ENCODE data around the gene DUSP28.
"Not testable (repeated sequence)": the region's sequence is repeated elsewhere in the genome, so short reads cannot be mapped to it uniquely, and the experiment has no call there.

Gene DUSP28

DNA sequence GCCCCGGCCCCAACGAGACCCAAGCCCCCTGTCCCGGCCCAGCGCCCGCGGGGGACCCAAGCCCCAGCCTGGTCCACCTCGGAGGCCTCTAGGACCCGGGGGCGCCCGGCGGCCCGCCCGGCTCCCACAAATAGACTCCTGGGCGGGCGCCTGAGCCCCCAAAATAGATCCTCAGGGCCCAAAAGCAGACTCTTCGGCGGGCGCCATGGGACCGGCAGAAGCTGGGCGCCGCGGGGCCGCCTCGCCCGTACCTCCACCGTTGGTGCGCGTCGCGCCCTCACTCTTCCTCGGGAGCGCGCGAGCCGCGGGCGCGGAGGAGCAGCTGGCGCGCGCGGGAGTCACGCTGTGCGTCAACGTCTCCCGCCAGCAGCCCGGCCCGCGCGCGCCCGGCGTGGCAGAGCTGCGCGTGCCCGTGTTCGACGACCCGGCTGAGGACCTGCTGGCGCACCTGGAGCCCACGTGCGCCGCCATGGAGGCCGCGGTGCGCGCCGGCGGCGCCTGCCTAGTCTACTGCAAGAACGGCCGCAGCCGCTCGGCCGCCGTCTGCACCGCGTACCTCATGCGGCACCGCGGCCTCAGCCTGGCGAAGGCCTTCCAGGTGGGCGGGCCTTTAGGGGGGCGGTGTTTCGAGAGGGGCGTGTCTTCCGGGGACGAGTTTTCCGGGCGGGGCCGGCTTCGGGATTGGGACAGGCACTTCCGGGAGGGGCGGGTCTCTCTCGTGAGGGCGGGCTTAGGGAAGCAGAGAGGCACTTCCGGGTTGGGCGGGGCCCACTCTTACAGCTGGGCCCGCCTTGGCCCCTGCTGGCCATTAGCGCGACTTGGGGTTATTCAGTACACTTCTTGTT is 545 bp downstream of the DUSP28 start:
- DNase-seq (ENCODE audit: low read depth), result peak; percentile 98

DNA sequence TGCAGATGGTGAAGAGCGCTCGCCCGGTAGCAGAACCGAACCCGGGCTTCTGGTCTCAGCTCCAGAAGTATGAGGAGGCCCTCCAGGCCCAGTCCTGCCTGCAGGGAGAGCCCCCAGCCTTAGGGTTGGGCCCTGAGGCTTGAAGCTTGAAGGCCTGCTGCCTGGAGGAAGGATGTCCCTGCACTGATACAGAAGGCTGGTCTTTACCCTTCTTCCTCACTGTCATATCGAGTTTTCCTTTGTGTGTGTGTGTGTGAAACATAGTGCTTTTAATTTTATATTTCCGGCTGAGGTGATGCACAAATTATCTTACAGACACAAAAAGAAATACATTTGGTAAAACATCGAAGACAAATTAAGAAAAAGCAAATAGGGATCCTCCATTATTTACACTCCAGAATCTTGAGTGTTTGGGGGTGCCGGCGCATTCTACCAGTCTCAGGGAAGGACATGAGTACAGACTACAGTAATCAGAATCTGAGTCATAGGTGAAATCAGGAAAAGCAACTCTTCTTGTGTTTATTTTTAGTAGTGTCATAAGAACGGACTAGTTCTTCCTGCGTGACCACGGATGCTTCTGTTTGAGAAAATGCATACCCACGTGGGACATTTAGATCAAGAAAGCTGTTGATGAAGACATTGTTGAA is 1.3 kb downstream of the DUSP28 start:
- peak; percentile 84 for DNase-seq (ENCODE audit: low read depth)

DNA sequence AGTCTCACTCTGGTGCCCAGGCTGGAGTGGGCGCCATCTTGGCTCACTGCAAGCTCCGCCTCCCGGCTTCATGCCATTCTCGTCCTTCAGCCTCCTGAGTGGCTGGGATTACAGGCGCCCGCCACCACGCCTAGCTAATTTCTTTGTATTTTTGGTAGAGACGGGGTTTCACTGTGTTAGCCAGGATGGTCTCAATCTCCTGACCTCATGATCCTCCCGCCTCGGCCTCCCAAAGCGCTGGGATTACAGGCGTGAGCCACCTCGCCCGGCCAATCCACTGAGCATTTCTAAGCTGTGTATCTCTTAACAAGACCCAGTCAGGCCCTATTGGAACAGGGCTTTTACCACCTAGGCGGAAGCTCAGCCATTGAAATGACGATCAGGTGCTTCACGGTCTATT is 3.1 kb downstream of the DUSP28 start:
- DNase-seq (ENCODE audit: low read depth), result not testable (repeated sequence)

DNA sequence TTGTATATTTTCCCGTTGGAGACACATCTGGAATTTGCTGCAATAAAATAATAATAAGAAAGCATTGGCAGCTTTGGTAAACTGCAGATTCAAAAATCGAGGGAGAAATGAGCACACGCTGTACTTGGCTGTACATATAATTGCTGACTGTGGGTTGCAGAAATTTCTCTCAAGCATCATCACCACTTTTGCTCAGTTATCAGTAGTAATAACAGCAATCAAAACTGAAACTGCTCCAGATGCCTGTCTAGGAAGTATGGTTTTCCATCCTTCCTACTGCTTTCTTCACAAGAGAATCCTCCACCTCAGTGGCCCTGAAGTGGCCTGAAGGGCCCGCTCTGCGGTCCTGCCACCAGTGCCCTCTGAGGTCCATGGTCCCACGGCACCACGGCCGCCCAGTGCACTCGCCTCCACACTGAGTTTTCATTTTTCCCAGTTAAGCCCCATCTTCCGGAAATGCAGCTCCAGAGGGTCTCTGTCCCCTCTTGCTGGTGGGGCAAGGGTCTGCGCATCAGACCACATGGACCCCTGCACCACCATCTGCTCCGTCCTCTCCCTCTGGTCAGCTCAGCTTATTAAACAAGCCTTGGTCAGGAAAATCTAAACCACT is 3.9 kb downstream of the DUSP28 start:
- no peak for DNase-seq (ENCODE audit: low read depth)

DNA sequence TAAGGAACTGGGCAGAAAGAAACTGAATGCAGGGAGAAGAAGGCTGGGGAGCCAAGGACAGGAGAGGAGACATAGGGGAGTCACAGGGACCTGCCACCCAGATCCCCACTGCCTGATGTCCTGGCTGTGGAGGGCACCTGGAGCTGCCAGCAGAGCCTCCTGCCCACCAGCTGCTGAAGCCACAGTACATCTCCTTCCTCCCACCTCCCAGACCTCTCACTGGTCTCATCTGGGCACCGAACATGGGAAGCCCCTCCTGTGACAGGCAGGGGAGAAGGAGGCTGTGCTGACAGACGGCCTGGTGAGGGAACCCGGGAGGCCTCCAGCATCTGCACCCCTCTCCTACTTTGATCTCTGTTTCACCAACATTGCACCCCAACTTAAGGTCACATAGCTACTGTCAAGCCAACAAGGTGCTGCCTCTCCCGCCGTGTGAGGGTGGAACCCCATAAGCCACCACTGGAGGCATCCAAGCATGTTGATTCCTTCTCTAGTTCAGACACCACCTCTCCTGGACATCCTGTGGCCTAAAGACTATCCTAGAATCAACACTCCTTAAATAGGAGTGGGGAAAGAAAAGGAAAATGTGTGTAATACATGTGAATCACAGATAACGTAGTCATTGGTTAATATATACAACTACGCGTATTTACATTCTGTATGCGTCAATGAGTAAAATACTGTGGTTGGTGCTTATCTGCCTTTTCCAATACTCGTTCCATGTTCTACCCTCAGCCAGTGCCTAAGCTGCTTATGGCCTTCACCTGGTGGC is 4.6 kb downstream of the DUSP28 start:
- no peak for DNase-seq (ENCODE audit: low read depth)

DNA sequence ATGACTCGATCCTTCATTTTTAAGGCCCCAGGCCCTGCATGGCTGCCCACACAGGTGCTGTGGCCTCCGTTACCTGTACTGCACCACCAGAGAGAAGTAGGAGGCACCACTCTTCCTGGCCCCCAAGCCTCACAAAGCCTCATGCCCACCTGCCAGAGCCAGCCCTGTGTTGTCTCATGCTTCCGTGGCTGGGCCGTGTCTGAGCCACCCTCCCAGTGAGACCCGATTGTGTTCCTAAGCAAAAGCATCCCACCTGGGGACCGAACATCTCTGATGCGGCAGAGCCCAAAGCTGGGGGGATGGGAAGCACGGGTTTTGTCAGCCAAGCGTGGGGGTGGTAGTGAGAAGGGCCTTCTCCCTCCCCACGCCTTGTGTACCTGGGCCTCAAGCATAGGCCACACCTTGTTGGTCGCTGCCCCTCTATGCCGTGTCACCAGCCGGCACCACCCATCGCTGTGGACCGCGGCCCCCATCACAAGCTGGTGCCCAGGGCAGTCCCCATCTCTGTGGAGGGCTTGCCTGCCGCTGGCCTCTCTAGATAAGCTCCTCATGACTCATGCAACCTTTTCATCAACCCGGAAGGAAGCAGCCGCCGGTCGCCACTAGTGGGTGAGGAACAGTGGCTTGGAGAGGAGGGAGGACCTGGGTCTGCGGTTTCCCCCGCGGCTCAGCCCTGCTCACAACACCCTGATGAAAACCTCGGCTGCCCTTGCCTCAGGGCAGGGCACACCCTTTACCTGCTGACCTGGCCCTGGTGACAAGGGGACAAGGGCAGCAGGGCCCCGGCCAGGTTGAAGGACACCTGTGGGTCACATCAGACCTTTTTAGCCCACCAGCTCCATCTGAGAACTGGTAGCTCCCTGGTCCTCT is 5.4 kb downstream of the DUSP28 start:
- peak; percentile 87 for DNase-seq (ENCODE audit: low read depth)

DNA sequence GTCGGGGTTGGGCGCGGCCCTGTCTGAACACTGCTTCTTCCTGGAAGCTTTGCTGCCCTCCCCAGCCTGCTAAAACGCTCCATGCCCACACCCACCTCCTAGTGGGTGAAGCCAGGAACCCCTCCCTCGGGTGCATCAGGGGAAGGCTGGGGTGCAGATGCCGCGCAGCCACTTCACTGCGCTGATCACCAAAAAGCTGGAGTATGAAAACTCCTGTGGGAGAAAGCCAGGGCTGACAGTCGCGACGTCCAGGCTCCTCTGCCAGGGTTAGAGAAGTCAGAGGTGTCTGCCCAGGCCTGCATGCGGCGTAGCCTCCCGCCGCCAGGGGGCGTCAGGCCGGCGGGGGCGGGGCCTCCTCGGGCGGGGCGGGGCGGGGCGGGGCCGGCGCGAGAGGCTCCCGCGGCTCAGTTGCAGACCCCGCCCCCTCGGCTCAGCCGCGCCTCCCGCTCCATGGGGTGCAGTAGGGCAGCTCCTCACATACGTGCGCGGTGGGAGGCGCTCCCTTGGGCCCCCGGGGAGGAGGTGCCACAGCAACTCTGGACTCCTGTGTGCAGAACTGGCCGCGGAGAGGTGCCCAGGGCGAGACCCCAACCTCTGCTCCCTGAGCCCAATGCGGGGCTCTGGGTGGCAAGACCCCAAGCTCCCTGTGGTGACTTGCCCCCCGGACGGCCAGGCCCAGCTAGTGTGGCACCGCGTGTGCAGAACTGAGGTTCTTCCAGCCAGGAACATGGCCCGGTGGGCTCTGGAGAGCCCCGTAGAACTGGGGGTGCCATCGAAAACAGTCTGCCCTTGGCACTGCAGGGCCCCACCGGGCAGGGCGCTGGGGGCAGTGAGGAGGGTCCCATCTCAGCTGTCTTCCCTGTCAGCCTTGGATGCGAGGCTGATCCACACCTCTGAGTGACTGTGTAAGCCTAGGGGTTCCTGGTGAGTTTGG is 6.3 kb downstream of the DUSP28 start:
- peak; percentile 90 for DNase-seq (ENCODE audit: low read depth)

DNA sequence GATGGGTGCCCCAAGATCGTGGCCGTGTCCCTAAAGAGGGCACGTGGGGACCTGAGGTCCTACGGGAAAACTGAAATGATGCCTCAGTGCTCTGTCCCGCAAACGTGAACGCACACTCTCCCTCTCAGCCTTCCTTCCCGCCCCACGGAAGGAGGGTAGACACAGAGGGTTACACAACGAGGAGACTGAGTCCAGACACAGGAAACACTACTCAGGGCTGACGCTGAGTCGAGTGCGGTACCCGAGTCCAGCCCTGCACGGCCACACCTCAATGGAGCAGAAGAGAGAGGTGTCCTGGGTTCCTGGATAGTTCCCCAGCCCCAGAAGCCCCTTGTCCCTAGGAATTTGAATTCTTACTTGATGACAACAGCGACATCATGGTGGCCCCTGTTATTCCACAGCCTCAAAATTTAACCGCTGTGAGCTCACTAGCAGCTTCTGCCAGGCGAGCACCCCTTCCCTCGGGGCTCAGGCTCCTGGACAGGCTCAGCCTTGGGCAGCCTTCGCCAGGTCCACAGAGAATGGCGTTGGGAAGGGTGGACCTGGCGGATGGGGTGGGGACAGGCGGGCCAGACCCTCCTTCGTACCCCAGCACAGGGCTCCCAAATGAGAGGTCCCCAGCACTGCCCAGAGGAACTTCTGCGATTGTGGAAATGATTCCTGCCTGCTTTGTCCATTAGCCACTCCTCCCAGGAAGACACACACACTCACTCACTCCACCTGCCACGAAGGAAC is 7.1 kb downstream of the DUSP28 start:
- no peak for DNase-seq (ENCODE audit: low read depth)

DNA sequence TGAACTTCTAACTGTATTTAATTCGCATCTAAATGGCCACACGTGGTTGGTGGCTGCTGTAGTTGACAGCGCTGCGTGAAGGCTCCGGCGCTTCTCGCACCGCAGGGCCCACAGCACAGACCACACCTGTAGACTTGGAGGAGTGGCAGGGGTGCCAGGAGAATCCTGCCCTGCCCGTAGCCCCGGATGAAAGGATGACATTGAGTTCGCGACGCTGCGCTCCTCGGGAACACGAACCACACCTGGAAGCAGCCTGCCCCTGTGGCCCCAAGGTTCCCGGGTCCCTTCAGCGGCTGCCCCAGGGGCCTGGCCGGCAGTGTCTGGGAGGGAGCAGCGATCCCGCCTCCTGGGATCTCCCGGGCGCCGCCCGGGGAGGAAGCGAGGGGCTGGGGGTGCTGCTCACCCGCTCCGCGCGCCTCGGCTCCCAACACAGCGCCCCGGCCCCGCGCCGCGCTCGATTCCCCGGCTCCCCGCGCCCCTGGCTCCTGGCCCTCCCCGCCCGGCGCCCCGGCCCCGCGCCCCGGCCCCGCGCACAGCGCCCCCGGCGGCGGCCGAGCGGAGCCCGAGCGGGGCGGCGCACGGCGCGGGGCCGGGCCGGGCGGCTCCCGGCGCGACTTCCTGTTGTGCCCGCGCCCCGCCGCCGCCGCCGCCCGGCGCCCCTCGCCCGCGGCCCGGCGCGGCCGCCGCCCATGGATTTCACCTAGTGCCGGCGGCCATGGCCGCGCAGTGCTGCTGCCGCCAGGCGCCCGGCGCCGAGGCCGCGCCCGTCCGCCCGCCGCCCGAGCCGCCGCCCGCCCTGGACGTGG is 7.9 kb downstream of the DUSP28 start, which contains the start of gene RNPEPL1:
Gene RNPEPL1, plus strand, starts transcription at position 613 of the 806 bp plus-strand sequence. Its CDS starts 103 bp downstream, at position 716.
- peak; percentile 46 for DNase-seq (ENCODE audit: low read depth)

DNA sequence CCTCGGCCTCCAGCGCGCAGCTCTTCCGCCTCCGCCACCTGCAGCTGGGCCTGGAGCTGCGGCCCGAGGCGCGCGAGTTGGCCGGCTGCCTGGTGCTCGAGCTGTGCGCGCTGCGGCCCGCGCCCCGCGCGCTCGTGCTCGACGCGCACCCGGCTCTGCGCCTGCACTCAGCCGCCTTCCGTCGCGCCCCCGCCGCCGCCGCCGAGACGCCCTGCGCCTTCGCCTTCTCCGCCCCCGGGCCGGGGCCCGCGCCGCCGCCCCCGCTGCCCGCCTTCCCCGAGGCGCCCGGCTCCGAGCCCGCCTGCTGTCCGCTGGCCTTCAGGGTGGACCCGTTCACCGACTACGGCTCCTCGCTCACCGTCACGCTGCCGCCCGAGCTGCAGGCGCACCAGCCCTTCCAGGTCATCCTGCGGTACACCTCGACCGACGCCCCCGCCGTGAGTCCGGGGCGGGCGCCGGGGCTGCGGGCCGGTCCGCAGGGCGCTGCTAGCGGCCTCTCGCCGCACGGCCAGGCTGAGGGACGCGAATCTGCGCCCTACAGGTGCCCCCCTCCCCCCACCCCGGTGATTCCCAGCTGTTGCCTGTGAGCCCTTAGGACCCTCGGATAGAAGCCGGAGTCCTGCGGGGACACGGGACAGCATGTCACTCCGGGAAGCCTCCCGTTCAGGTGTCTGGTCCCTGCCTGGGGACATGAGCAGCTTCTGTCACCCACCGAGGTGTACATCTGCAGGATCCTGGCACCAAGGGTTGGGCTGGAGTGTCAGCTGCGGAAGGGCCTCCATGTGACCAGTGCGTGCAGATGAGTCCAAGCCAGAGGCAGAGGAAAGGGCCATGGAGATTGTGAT is 8.7 kb downstream of the DUSP28 start:
- peak; percentile 66 for DNase-seq (ENCODE audit: low read depth)

DNA sequence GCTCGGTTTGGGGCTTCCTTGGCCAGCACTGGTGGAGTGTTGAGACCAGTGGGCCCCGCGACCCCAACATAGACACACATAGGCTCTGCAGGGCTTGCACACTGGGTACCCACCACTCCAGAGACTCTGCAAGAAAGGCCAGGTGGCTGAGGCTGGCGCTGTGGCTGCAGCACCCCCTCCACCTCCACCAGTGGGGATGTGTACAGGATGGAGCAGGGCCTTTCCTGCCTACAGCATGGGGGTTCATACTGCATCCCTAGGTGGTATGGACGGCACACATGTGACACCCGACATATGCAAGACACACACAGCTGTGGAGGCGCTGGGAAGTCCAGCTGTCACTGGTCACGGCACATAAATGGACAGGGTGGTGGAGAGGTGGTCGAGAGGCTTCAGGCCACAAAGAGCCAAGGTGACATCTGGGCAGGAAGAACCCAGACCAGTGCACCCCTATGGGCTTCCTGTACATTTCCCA is 9.4 kb downstream of the DUSP28 start:
- DNase-seq (ENCODE audit: low read depth), result no peak

DNA sequence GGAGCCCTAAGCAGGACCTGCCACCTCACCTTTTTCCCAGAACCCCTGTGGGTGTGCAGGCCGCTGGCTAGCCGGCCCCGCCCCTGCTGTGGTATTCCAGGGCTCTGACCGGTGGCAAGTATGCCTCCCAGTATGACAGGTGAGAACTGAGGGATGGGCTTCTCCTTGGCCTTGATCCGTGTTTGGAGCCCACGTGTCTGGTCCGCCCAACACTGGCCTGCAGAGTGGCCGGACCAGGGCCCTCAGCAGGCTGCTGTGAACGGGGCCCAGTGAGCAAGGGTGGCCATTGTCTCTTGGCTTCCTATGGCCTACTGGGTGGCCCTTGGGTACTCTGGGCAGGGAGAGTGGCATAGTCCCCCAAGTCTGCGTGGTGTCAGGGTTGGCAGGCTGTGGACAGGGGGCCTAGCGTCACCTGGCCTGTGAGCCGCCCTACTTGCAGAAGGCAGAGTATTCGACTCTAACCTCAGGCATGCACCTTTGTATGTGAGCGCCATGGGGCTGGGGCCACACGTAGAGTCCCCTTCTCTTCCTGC is 9.9 kb downstream of the DUSP28 start:
- no peak for DNase-seq (ENCODE audit: low read depth)

DNA sequence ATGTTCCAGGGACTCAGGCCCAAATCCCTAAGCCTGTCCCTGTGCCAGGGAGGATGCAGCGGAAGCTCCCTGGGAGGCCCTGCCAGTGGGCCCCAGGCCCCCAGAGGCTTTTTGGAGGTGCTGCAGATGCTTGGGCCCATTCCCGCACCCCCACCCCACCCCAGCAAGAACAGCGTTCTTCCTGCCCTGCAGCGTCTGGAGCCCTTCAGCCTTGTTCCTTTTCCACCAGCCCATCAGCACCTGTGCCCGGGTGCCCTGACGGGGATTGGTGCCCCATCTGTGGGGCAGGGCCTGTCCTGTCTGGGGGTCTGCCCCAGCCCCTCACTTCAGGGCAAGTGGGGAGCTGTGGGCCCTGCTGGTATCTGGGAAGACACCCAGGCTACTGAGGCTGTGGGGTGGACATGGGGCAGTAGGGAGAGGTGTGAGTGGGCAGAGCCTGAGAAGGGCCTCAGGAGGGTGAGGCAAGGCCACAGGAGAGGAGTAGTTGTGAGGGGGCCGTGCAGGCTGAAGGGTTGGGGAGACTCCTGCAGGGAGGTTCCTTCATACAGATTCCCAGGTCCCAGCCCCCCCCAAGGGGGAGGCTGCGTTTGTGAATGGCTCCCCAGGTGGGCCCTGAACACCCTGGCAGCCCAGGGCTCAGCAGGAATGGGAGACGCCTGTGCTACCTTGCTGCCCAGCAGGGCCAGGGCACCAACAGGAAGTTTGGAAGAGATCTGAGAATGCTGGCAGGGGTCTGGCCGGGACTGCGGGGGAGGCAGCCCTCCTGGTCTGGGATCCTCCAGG is 10.6 kb downstream of the DUSP28 start:
- DNase-seq (ENCODE audit: low read depth), result no peak

DNA sequence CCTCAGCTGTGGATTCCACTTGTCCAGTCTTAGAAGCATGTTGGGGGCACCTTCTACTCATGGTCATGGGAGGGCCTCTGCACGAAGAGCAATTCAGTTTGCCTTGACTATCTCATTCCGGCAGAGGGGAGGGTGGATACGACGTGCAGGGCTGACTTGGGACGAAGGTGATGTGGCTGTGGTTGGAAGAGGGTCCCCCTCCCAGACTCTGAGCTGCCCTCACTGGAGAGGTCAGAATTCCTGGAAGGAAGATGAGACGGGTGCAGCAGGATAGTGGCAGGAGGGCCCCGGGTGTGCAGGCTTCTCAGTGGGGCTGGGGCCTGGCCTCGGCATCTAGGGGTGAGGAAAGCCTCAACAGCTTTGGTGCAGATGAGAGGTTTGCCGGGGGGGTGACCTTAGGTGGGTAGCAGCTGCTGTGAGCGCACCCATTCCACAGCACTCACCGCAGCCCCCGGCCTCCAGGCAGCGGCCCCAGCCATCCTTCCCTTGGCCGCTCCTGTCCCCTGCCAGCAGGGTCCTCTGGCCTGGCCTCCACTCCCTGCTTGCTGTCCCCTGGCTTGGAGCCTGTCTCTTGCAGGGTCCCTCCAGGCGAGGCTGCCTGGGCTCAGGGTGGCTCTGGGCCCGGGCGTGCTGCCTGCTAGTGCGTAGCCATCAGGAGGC is 11.3 kb downstream of the DUSP28 start:
- no peak for DNase-seq (ENCODE audit: low read depth)

DNA sequence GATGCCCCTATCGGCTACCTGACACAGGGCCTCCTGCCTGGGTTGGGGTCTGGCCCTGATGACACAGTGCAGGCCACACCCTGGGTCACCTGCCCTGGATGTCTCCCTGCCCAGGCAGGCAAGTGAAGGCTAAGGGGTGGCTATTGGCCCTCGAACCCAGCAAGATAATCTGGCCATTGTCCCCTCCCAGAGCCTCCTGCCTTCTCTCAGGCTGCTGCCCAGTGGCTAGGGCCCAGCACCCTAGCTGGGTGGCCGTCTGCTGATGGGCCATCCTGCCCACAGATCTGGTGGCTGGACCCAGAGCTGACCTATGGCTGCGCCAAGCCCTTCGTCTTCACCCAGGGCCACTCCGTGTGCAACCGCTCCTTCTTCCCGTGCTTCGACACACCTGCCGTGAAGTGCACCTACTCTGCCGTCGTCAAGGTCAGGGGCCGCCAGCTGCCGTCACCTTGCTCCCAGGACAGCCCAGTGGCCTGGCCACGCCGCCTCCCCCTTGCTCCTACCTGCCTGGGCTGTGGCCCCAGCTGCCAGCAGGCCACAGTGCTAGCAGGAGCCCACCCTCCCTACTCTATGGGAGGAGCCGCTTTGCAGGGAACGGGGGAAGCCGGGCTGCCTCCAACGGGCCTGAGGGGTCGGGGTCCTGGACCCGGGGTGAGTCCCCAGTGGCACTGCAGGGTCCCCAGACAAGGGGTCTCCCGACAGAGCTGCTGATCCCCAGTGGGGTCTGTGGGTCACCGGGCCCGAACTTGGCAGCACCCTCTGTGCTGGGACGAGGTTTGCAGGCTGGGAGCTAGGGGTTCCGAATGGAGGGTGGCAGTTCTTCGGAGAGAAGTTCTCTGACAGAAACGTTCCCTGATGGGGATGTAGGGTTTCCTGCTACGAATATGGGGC is 12.2 kb downstream of the DUSP28 start:
- no peak for DNase-seq (ENCODE audit: low read depth)

Data from EH (cell line).